Pulmonary artery endothelial cell (primary cell): Measurements from ENCODE around the gene NEMF. TPM values are rescaled to one million over a fixed set of nuclear protein-coding genes. Genes with fewer than 3 reads are reported as not detected.
"Not testable (repeated sequence)": the region's sequence is repeated elsewhere in the genome, so short reads cannot be mapped to it uniquely, and the experiment has no call there.

Source experiments
- DNase-seq: peaks from one replicate; pipeline ENCODE4 v3.0.0-alpha.2; 2011; ENCODE audit warnings: low read depth, low spot score
- total RNA-seq: library from RNA; depleted of rRNA; stranded (reverse); fragments of >200 nt; gene quantifications from 2 replicates; pipeline ENCODE4 v1.2.3, GENCODE V29; 2014

NEMF gene
- total RNA-seq, 1 donor from 2014 or later: 46.1 TPM

DNA sequence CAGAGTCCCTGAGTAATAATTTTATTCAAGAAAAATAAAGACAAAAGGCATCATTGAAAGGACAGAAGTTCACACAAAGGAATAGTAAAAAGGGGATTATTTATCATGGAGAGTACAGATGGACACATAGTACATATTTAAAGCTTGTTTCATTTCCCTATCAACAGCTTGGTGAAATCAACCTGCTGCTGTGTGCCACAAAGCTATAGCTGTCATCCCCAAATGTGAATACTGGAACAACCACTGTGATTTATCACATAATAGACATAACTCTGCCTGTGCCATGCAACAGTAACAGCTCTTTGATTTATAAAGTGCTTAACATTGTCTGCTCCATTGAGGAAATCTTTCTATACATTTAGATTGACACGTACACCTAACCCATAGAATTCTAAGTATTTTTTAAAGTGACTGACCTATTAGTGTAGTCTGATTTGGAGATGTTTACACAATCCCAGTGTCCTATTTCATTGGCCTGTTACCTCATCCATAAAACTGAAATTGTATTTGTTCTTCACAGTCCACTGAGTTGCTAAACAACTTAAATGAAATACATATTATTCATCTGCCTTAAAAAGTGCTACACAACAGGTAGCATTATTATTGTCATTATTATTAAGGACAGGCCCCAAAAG lies 3.3 kb downstream of the NEMF start:
- DNase-seq: no peak

GRCh38 chr14:49828640-49829039 lies 23.9 kb downstream of the NEMF start:
- DNase-seq: no peak

DNA sequence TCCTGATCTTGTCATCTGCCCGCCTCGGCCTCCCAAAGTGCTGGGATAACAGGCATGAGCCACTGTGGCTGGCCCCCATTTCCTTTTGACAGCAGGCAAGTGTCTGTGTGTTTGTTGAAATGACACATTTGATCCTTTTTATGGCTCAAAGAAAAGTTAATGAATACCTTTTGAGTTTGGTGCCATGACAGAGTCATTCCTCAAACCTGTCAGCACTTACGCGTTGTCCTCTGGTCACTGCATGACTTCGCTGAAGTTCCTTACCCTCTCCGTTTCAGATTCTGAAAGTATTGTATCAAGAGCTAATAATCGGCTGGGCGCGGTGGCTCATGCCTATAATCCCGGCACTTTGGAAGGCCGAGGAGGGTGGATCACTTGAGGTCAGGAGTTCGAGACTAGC lies 32.4 kb downstream of the NEMF start:
- DNase-seq: no peak

DNA sequence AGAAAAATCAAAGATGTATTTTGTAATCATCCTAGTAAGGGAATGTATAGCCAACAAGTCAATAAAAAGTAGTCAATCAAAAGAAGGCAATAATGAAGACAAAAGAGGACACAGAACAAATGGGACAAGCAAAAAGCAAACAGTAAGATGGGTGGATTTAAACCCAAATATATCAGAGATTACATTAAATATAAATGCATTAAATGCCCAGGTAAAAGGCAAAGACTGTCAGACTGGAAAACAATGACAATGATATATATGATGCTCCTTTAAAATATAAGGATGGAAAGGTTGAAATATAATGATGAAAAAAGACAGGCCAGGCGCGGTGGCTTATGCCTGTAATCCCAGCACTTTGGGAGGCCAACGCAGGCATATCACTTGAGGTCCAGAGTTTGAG lies 35.7 kb downstream of the NEMF start:
- DNase-seq: no peak

GRCh38 chr14:49816118-49816517 lies 36.5 kb downstream of the NEMF start:
- not testable (repeated sequence) for DNase-seq

DNA sequence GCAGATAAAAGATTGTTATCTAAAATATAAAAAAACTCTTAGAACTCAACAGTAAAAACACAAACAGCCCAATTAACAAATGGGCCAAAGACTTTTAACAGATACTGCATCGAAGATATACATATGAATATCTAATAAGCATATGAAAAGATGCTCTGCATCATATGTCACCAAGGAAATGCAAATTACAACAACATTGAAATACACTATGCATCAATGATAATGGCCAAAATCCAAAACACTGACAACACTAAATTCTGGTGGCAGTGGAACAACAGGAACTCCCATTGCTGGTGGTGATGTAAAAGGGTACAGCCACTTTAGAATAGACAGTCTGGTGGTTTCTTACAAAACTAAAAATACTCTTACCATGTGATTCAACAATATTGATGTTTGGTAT lies 43.8 kb downstream of the NEMF start:
- DNase-seq: no peak

DNA sequence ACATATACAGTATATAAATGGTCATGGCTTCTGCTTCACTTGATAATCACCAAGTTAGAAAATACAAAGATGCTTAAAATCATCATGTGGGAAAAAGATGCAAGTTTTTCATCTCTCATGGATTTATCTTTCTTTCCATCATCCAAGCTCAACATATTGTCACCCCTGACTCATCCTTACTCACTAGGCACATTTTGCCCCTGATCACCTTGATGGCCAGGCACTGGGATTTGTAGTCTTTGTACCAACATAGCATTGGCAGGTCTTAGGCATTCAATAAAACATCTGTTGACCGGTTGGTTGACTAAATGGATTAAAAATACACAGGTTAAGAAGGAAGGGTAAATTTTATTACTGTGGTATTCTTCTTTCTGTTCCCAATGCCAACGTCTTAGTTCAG lies 56.6 kb downstream of the NEMF start:
- DNase-seq: no peak

DNA sequence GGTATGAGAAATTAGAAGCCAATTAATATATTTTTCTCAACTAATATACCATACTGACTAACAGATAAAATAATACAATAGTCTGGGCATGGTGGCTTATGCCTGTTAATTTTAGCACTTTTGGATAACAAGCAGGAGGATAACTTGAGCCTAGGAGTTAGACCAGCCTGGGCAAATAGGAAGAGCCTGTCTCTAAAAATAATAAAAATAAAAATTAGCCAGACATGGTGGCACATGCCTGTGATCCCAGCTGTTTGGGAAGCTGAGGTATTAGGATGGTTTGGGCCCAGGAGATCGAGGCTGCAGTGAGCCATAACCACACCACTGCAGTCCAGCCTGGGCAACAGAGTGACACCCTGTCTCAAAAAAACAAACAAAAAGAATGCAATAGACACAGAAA lies 60.0 kb downstream of the NEMF start:
- no peak for DNase-seq

GRCh38 chr14:49786315-49786714 lies 66.3 kb downstream of the NEMF start:
- DNase-seq: no peak

DNA sequence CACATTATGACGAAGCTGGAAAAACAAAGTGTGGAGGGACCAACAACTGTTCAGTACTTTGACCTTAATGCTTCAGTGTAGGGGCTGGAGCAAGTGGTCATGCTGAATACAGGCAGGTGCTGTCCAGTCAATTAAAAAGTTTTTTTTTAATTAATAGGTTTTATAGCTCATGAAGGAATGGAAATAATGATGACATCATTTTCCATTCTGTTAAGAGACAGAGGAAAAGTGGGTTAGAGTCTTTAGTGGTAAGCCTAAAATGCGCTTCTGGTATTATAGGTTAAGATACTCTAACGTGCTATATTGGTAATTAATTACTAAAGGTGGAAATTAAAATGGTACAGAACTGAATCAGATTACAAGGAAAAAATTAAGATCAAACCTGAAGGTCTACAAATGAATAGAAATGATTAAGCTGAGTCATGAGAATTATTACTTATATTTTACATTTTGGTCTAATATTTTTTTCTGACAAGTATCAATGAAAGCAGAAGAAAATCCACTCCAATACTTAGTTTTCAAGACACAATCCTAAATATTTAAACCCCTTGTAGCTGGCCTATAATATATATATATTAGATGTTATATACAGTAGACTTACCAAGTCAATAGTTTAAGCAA lies 69.1 kb downstream of the NEMF start:
- no peak for DNase-seq

DNA sequence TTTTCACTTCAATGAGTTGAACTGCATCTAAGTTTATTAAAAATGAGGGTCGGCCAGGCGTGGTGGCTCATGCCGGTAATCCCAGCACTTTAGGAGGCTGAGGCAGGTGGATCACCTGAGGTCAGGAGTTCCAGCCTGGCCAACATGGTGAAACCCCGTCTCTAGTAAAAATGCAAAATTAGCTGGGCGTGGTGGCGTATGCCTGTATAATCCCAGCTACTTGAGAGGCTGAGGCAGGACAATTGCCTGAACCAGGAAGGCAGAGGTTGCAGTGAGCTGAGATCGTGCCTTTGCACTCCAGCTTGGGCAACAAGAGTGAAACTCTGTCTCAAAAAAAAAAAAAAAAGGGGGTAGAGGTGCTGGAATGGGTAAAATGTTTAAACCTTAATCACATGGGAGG lies 71.5 kb downstream of the NEMF start:
- DNase-seq: not testable (repeated sequence)

GRCh38 chr14:49778421-49778820 lies 74.2 kb downstream of the NEMF start:
- DNase-seq: no peak

- no peak for DNase-seq
Observed at GRCh38 chr14:49774106-49774505, 78.5 kb downstream of the NEMF start.

GRCh38 chr14:49771691-49772090 lies 80.9 kb downstream of the NEMF start:
- not testable (repeated sequence) for DNase-seq

GRCh38 chr14:49770212-49770817 lies 82.3 kb downstream of the NEMF start:
- no peak for DNase-seq

DNA sequence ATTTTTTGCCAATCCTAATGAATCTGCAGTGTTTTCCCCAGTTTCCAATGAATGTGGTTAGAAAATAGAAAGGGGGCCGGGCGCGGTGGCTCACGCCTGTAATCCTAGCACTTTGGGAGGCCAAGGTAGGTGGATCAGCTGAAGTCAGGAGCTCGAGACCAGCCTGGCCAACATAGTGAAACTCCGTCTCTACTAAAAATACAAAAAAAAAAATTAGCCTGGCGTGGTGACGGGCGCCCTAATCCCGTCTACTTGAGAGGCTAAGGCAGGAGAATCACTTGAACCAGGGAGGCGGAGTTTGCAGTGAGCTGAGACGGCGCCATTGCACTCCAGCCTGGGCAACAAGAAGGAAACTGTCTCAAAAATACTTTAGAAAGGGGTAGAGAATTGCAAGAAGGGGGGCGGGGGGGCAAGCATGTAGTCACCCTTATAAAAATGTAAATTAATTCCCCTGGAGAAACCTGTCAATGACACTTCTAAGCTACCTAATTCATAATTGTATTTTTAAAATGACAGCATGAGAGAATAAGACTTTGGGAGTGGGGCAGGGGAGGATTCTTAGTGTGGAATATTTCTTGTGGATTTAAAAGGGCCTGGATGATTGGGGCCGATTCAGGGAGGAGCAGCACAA lies 82.9 kb downstream of the NEMF start:
- DNase-seq: no peak

GRCh38 chr14:49769171-49769570 lies 83.4 kb downstream of the NEMF start:
- DNase-seq: no peak

- no peak for DNase-seq
Observed at GRCh38 chr14:49768301-49769121, 84.1 kb downstream of the NEMF start.

GRCh38 chr14:49767571-49768300 lies 84.9 kb downstream of the NEMF start, which contains the start of gene KLHDC2:
TSS of gene KLHDC2 (plus strand) at chr14:49768153. CDS start at chr14:49768469, 316 bp downstream.
- DNase-seq: peak; percentile 68

DNA sequence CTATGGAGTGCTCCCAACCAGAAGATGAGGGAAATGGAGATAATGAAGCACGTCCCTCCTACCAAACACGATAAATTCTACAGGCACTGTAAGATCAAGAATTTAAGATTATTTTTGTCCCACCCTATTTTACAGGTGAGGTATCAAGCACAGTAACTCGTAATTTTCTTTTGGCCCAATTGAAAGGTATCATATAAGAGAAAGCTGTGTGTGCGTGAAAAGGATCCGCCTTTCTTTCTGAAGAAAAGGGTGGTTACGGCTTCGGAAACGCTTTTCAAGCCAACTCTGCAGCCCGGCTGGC lies 85.4 kb downstream of the NEMF start:
- no peak for DNase-seq

DNA sequence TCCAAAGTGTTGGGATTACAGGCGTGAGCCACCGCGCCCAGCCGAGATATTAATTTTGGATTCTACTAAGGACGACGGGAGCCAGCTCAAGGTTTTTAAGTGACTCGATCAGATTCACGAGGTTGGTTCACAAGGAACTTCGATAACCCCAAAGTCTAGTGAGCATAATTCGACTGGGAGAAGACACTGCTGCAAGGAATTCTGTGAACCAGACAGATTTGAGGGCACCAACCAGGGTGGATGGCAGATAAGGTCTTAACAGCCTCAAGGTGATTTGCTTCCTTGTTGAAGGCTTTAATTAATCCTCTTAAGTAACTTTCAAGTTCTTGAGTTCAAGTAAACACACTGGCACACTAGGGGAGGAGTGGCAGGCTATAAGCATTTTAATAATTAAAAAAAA lies 85.7 kb downstream of the NEMF start:
- DNase-seq: no peak
